ENCODE results near the gene KCNH4.

DNA sequence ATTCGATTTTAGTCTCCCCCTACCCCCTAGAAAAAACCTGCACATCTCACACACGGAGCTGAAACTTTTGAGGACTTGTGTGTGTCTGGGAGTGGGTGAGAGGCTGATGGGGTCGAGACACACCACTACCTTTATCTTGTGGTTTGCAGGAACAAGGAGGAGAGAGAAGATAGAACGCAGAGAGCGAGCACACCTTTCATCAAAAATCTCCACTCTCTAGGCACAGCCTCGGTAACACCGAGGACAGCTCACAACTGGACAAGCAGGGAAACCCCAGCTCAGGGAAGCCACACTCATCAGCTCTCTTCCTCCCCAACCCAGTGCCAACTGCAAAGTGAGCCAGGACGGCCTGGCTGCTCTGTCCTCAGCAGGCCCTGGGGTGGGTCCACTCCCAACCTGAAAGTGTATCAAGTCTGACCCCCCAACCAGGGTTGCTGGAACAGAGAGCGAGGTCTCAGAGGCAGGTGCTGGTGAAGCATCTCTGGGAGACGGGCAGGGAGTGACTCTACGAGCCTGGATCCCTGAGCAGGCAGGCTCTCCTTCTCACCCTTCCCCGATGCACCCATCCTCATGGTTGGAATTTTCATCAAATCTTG is 18.6 kb upstream of the KCNH4 start:
- no peak for TF ChIP-seq REST (IDR thresholded peaks at IDR 0.05; ENCODE audit: low read depth)
- TF ChIP-seq, protein P1, sequence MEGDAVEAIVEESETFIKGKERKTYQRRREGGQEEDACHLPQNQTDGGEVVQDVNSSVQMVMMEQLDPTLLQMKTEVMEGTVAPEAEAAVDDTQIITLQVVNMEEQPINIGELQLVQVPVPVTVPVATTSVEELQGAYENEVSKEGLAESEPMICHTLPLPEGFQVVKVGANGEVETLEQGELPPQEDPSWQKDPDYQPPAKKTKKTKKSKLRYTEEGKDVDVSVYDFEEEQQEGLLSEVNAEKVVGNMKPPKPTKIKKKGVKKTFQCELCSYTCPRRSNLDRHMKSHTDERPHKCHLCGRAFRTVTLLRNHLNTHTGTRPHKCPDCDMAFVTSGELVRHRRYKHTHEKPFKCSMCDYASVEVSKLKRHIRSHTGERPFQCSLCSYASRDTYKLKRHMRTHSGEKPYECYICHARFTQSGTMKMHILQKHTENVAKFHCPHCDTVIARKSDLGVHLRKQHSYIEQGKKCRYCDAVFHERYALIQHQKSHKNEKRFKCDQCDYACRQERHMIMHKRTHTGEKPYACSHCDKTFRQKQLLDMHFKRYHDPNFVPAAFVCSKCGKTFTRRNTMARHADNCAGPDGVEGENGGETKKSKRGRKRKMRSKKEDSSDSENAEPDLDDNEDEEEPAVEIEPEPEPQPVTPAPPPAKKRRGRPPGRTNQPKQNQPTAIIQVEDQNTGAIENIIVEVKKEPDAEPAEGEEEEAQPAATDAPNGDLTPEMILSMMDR (IDR thresholded peaks at IDR 0.05 in 2 of 3, conservative IDR thresholded peaks at IDR 0.05 in 1 of 3; ENCODE audit: borderline replicate concordance in 1 of 3, insufficient read depth in 1 of 3, low read depth in 2 of 3, low read length in 2 of 3) = no peak
- no peak for TF ChIP-seq POLR2AphosphoS5 (IDR thresholded peaks at IDR 0.05; ENCODE audit: low read depth, low read length)
- no peak for TF ChIP-seq YY1 (IDR thresholded peaks at IDR 0.05; ENCODE audit: extremely low read depth, insufficient replicate concordance, low read depth, low read length)
- no peak for TF ChIP-seq RAD21 (IDR thresholded peaks at IDR 0.05; ENCODE audit: low read depth)
- TF ChIP-seq FOSL1 (IDR thresholded peaks at IDR 0.05; ENCODE audit: low read depth) = no peak
- TF ChIP-seq POLR2A (IDR thresholded peaks at IDR 0.05; ENCODE audit: borderline replicate concordance, extremely low read depth, insufficient read depth, insufficient read length) = no peak
- TF ChIP-seq JUND (IDR thresholded peaks at IDR 0.05) = no peak
- no peak for TF ChIP-seq CBX3 (IDR thresholded peaks at IDR 0.05; ENCODE audit: low read depth)
- no peak for TF ChIP-seq EZH2phosphoT487 (IDR thresholded peaks at IDR 0.05; ENCODE audit: borderline replicate concordance)
- TF ChIP-seq MAX (IDR thresholded peaks at IDR 0.05) = no peak
- no peak for TF ChIP-seq ZNF274 (IDR thresholded peaks at IDR 0.05; ENCODE audit: low read depth, low read length)
- TF ChIP-seq ELF1 (IDR thresholded peaks at IDR 0.05; ENCODE audit: borderline replicate concordance, low read depth) = no peak
- no peak for TF ChIP-seq SP1 (IDR thresholded peaks at IDR 0.05; ENCODE audit: low read depth)

Measured in HCT116 (cell line).